Osteoblast (primary cell): Measurements from ENCODE around the gene JADE2. TPM values are rescaled to one million over a fixed set of nuclear protein-coding genes. Genes with fewer than 3 reads are reported as not detected.

Source experiments
- DNase-seq: peaks from one replicate; pipeline ENCODE4 v3.0.0; 2011; ENCODE audit warnings: low spot score, mixed read lengths; ENCODE audit not compliant: insufficient read length; ENCODE audit errors: missing footprints
- H2AFZ ChIP-seq: 2 replicates; pipeline ENCODE4 v1.6.0; 2011; ENCODE audit warnings: mild to moderate bottlenecking, low read length
- H3K27ac ChIP-seq: 2 replicates; pipeline ENCODE4 v1.5.1; 2011; ENCODE audit warnings: mild to moderate bottlenecking, low read depth, low read length, moderate library complexity
- H3K27me3 ChIP-seq: 2 replicates; pipeline ENCODE4 v1.6.0; 2012; ENCODE audit warnings: mild to moderate bottlenecking, control low read depth, inconsistent platforms, low read length, moderate library complexity; ENCODE audit not compliant: insufficient read depth
- H3K36me3 ChIP-seq: 2 replicates; pipeline ENCODE4 v1.5.1; 2011; ENCODE audit warnings: mild to moderate bottlenecking, low read length, control low read depth, moderate library complexity; ENCODE audit not compliant: insufficient read depth
- H3K4me1 ChIP-seq: 2 replicates; pipeline ENCODE4 v1.5.1; 2011; ENCODE audit warnings: mild to moderate bottlenecking, low read length, control low read depth, moderate library complexity; ENCODE audit not compliant: insufficient read depth
- H3K4me2 ChIP-seq: 2 replicates; pipeline ENCODE4 v1.6.0; 2011; ENCODE audit warnings: mild to moderate bottlenecking, low read length; ENCODE audit not compliant: insufficient read depth
- H3K4me3 ChIP-seq: fragments of 200-600 bp; sonication (generic); 3 replicates; pipeline ENCODE4 v1.5.1; 2012; ENCODE audit warnings: mild to moderate bottlenecking, low read length, inconsistent platforms; ENCODE audit not compliant: insufficient read depth
- H3K79me2 ChIP-seq: 2 replicates; pipeline ENCODE4 v1.6.0; 2012; ENCODE audit warnings: mild to moderate bottlenecking, low read length, control low read depth, inconsistent platforms; ENCODE audit not compliant: insufficient read depth
- H3K9me3 ChIP-seq: 2 replicates; pipeline ENCODE4 v1.5.1; 2011; ENCODE audit warnings: low read depth, low read length, control low read depth
- H4K20me1 ChIP-seq: 2 replicates; pipeline ENCODE4 v1.6.0; 2012; ENCODE audit warnings: mild to moderate bottlenecking, low read length, control low read depth; ENCODE audit not compliant: insufficient read depth
- CTCF ChIP-seq: IDR thresholded peaks from 2 replicates; pipeline ENCODE4 v1.5.1; 2011; ENCODE audit warnings: mild to moderate bottlenecking, low read depth, low read length, moderate library complexity; ENCODE audit errors: extremely low read depth
- total RNA-seq: library from RNA; depleted of rRNA; stranded (reverse); fragments of >200 nt; gene quantifications from 2 replicates; pipeline ENCODE4 v1.2.3, GENCODE V29; 2012

The JADE2 gene
- total RNA-seq, 1 donor, result 26.8 TPM

- Histone ChIP-seq H3K4me3 (no peak overlapping the region), H3K79me2 (peaks cover 22% of the 10 kb centered on the region), H3K36me3 (peaks cover 46% of the 10 kb centered on the region), H4K20me1 (peaks cover 46% of the 10 kb centered on the region), H3K4me2 (no peak overlapping the region), H3K27ac (no peak overlapping the region), H2AFZ (no peak overlapping the region), H3K27me3 (no peaks in the 10 kb centered on the region), H3K9me3 (no peaks in the 10 kb centered on the region), H3K4me1 (no peaks in the 10 kb centered on the region)
- TF ChIP-seq CTCF, result no peak
- DNase-seq, result peak; percentile 18
These were observed 15.6 kb downstream of the JADE2 start for GRCh38 chr5:134540747-134541733.

- no peak for TF ChIP-seq CTCF
- H3K4me3 ChIP-seq, result no peak overlapping the region
- DNase-seq, result peak; percentile 86
- peaks cover 41% of the 10 kb centered on the region for H4K20me1 ChIP-seq
- H3K4me1 ChIP-seq, result no peaks in the 10 kb centered on the region
- peaks cover 15% of the 10 kb centered on the region for H3K79me2 ChIP-seq
- H3K27ac ChIP-seq, result no peak overlapping the region
- H3K4me2 ChIP-seq, result no peak overlapping the region
- peaks cover 43% of the 10 kb centered on the region for H3K36me3 ChIP-seq
- no peaks in the 10 kb centered on the region for H3K27me3 ChIP-seq
- no peak overlapping the region for H2AFZ ChIP-seq
- H3K9me3 ChIP-seq, result no peaks in the 10 kb centered on the region
These were observed 16.4 kb downstream of the JADE2 start for GRCh38 chr5:134541736-134542376.

- Histone ChIP-seq H3K27me3 (no peaks in the 10 kb centered on the region), H3K27ac (no peak overlapping the region), H2AFZ (no peak overlapping the region), H3K4me2 (no peak overlapping the region), H3K36me3 (peaks cover 28% of the 10 kb centered on the region), H4K20me1 (peaks cover 25% of the 10 kb centered on the region), H3K79me2 (peaks cover 17% of the 10 kb centered on the region), H3K9me3 (no peaks in the 10 kb centered on the region), H3K4me3 (no peak overlapping the region), H3K4me1 (peaks cover 21% of the 10 kb centered on the region)
- DNase-seq, result peak; percentile 53
- no peak for TF ChIP-seq CTCF
These were observed 18.5 kb downstream of the JADE2 start for GRCh38 chr5:134543820-134544614.
